OCI-LY1 (cell line): ENCODE measurements around the gene PDE6A.
A peak's percentile ranks its signal among the peaks of the same experiment; 100 is the strongest.

ENCODE experiments used
- H2AFZ ChIP-seq: fragments of 200-600 bp; sonication (generic), shearing (Covaris generic); 2 replicates; pipeline ENCODE4 v1.6.0; 2014; ENCODE audit warnings: antibody characterized with exemption, mild to moderate bottlenecking, low read length
- H3F3A ChIP-seq: fragments of 200-600 bp; sonication (generic), shearing (Covaris generic); 2 replicates; pipeline ENCODE4 v1.6.0; 2014; ENCODE audit warnings: mild to moderate bottlenecking, antibody characterized with exemption, low read length, moderate library complexity; ENCODE audit not compliant: insufficient read depth
- H3K27ac ChIP-seq: fragments of 200-600 bp; sonication (generic); 2 replicates; pipeline ENCODE4 v1.5.1; 2014; ENCODE audit warnings: low read length, mixed run types, mild to moderate bottlenecking, low read depth; ENCODE audit not compliant: poor library complexity, severe bottlenecking
- H3K27me3 ChIP-seq: fragments of 200-600 bp; sonication (generic); 2 replicates; pipeline ENCODE4 v1.6.0; 2014; ENCODE audit warnings: antibody characterized with exemption, mild to moderate bottlenecking, low read length, moderate library complexity; ENCODE audit not compliant: insufficient read depth
- H3K36me3 ChIP-seq: fragments of 200-600 bp; sonication (generic); 2 replicates; pipeline ENCODE4 v1.6.1; 2014; ENCODE audit warnings: mild to moderate bottlenecking, antibody characterized with exemption, low read length, moderate library complexity, mixed read lengths; ENCODE audit not compliant: insufficient read depth
- H3K4me1 ChIP-seq: fragments of 200-600 bp; sonication (generic); 2 replicates; pipeline ENCODE4 v1.5.1; 2014; ENCODE audit warnings: mild to moderate bottlenecking, low read length, moderate library complexity; ENCODE audit not compliant: insufficient read depth, severe bottlenecking
- H3K4me2 ChIP-seq: fragments of 200-600 bp; sonication (generic), shearing (Covaris generic); 2 replicates; pipeline ENCODE4 v1.6.1; 2014; ENCODE audit warnings: low read length
- H3K4me3 ChIP-seq: fragments of 200-600 bp; sonication (generic); 2 replicates; pipeline ENCODE4 v1.5.1; 2014; ENCODE audit warnings: low read length, low read depth, mild to moderate bottlenecking, mixed read lengths; ENCODE audit not compliant: poor library complexity, severe bottlenecking
- H3K79me2 ChIP-seq: fragments of 200-600 bp; shearing (Covaris generic); 2 replicates; pipeline ENCODE4 v1.6.1; 2016; ENCODE audit warnings: mixed run types, low read length, mixed read lengths; ENCODE audit not compliant: insufficient read depth
- H3K9ac ChIP-seq: fragments of 200-600 bp; sonication (generic), shearing (Covaris generic); 2 replicates; pipeline ENCODE4 v1.6.1; 2014; ENCODE audit warnings: mild to moderate bottlenecking, low read length, mixed read lengths
- H3K9me2 ChIP-seq: fragments of 200-600 bp; sonication (generic), shearing (Covaris generic); 2 replicates; pipeline ENCODE4 v1.6.1; 2014; ENCODE audit warnings: low read depth, mild to moderate bottlenecking, low read length, mixed read lengths
- H3K9me3 ChIP-seq: fragments of 200-600 bp; shearing (Covaris generic); 2 replicates; pipeline ENCODE4 v1.6.1; 2014; ENCODE audit warnings: low read length, mixed read lengths
- H4K20me1 ChIP-seq: fragments of 200-600 bp; sonication (generic), shearing (Covaris generic); 2 replicates; pipeline ENCODE4 v1.6.0; 2016; ENCODE audit warnings: mild to moderate bottlenecking, low read length; ENCODE audit not compliant: insufficient read depth
- EZH2 ChIP-seq: fragments of 200-600 bp; sonication (generic), shearing (Covaris generic); IDR thresholded peaks from 2 replicates; pipeline ENCODE4 v1.8.0; 2017; ENCODE audit warnings: borderline replicate concordance, mixed run types, mild to moderate bottlenecking, antibody characterized with exemption, low read length, moderate library complexity, mixed read lengths
- TF ChIP-seq, protein P1 (sequence below): fragments of 200-600 bp; sonication (generic), shearing (Covaris generic); IDR thresholded peaks from 2 replicates; pipeline ENCODE4 v1.5.1; 2017; ENCODE audit warnings: mild to moderate bottlenecking, antibody characterized with exemption, low read length, moderate library complexity, mixed read lengths

PDE6A gene

DNA sequence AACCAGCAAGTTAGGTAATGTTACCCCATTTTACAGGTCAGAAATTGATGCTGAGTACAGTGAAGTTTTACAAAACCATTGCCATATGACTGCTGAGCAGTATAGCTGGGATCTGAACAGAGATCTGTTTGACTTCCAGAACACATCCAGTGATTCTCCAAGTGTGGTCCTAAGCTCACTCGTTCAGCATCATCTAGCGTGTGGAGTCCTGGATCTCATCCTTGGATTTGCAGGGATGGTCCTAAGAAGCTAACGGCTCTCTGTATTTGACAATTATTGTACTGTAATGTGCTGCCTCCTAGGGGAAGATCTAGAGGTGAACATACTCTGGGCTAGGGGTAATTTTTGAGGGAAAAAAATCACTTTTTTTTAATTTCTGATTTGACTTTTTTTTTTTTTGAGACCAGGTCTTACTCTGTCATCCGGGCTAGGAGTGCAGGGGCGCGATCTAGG, 17.4 kb upstream of the PDE6A start:
- H3K27ac ChIP-seq: peak overlapping the region; percentile 29
- H3K9me3 ChIP-seq: no peaks in the 10 kb centered on the region
- H3F3A ChIP-seq: no peaks in the 10 kb centered on the region
- H2AFZ ChIP-seq: no peak overlapping the region
- H3K79me2 ChIP-seq: no peaks in the 10 kb centered on the region
- no peaks in the 10 kb centered on the region for H3K9me2 ChIP-seq
- no peaks in the 10 kb centered on the region for H4K20me1 ChIP-seq
- H3K4me2 ChIP-seq: peak overlapping the region; percentile 74
- H3K9ac ChIP-seq: no peak overlapping the region; the same call in 1 of the 2 replicates
- no peak for TF ChIP-seq EZH2
- TF ChIP-seq, protein P1, sequence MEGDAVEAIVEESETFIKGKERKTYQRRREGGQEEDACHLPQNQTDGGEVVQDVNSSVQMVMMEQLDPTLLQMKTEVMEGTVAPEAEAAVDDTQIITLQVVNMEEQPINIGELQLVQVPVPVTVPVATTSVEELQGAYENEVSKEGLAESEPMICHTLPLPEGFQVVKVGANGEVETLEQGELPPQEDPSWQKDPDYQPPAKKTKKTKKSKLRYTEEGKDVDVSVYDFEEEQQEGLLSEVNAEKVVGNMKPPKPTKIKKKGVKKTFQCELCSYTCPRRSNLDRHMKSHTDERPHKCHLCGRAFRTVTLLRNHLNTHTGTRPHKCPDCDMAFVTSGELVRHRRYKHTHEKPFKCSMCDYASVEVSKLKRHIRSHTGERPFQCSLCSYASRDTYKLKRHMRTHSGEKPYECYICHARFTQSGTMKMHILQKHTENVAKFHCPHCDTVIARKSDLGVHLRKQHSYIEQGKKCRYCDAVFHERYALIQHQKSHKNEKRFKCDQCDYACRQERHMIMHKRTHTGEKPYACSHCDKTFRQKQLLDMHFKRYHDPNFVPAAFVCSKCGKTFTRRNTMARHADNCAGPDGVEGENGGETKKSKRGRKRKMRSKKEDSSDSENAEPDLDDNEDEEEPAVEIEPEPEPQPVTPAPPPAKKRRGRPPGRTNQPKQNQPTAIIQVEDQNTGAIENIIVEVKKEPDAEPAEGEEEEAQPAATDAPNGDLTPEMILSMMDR: peak; percentile 72
- H3K27me3 ChIP-seq: no peaks in the 10 kb centered on the region
- no peaks in the 10 kb centered on the region for H3K36me3 ChIP-seq
- peaks cover 24% of the 10 kb centered on the region for H3K4me1 ChIP-seq
- H3K4me3 ChIP-seq: no peak overlapping the region

DNA sequence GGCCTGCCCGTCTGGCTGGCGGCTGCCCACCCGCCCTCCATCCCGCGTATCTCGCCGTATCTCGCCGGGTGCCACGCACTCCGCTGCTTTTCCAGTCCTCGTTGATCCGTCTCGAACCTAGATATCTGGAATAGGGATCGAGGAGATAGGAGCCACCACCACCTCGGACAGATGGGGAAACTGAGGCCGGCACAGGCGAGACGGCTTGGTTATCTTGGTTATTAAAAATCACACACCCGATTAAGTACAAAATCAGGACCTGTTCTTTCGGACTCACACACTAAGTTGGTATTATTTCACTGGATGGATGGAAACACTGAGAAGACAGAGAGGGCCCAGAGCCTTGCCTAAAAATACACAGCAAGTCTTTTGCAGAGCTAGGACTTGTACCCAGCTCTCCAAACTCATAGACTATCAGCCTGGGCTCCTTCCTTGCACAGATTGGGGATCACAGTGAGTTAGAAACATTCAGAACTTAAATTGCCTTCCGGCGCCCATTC, 16.6 kb upstream of the PDE6A start:
- no peaks in the 10 kb centered on the region for H3K9me2 ChIP-seq
- peaks cover 24% of the 10 kb centered on the region for H3K4me1 ChIP-seq
- H3K4me2 ChIP-seq: peak overlapping the region; percentile 74
- H3K9ac ChIP-seq: peak overlapping the region; percentile 66
- no peaks in the 10 kb centered on the region for H3K9me3 ChIP-seq
- H3F3A ChIP-seq: no peaks in the 10 kb centered on the region
- no peaks in the 10 kb centered on the region for H4K20me1 ChIP-seq
- H3K4me3 ChIP-seq: peak overlapping the region; percentile 74
- H3K27me3 ChIP-seq: no peaks in the 10 kb centered on the region
- H3K36me3 ChIP-seq: no peaks in the 10 kb centered on the region
- H2AFZ ChIP-seq: no peak overlapping the region
- no peak overlapping the region for H3K27ac ChIP-seq
- no peaks in the 10 kb centered on the region for H3K79me2 ChIP-seq
- no peak for TF ChIP-seq EZH2
- TF ChIP-seq, protein P1: no peak

DNA sequence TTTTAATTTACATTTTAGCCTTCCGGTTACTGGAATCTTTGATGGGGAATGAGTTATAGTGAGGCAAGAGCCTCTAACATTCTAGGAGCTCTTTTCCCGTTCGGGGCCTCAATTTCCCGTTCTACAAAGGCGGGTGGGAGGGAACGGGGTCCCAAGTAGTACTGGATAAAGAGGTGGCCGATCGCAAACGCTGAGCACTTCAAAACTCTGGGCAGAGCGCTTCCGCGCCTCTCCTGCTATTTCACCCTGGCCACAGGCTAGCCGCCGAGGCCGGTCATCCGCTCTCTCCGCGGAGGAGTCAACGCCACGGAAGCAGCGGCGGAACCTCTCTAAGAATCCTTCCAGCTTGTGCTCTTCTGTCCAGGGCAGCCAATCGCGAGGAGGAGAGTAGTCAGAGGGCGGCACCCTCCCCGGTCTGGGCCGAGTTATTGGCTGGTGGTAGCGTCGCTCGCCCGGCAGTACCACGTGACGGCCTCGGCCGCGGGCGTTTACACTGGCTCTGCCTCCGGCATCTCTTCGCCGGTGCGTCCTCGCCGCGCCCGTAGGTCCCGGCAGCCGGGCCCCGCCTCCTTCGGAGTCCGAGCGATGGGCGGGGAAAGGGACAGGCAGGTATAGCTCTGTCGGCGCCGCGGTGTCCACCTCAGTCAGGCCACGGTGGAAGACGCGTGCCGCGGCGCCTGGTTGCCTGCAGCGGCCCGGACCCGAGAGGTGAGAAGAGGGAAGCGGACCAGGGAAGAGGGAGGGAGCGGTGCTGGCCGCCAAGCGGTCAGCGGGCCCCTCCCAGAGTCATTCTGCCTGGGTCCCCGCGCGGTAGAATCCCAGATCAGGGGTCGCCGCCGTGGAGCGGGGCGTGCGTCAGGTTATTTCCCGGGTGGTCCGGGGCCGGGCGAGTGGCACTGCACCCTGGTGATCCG, 15.9 kb upstream of the PDE6A start, which contains the start of gene SLC26A2:
Gene SLC26A2, plus strand, starts transcription at position 487 of the 914 bp plus-strand sequence. CDS start 16,895 bp downstream, outside the sequence.
- TF ChIP-seq EZH2: no peak
- TF ChIP-seq, protein P1: no peak
- peak within 1 kb of the TSS; percentile 66 for H3K9ac ChIP-seq
- peak within 1 kb of the TSS; percentile 74 for H3K4me3 ChIP-seq
- peak within 1 kb of the TSS; percentile 71; the same call in 1 of the 2 replicates for H2AFZ ChIP-seq
- no peaks in the 10 kb centered on the region for H3K36me3 ChIP-seq
- peaks cover 24% of the 10 kb centered on the region for H3K4me1 ChIP-seq
- no peaks in the 10 kb centered on the region for H4K20me1 ChIP-seq
- H3K27me3 ChIP-seq: no peaks in the 10 kb centered on the region
- no peaks in the 10 kb centered on the region for H3K9me3 ChIP-seq
- no peaks in the 10 kb centered on the region for H3F3A ChIP-seq
- H3K4me2 ChIP-seq: peak within 1 kb of the TSS; percentile 74
- H3K27ac ChIP-seq: no peak within 1 kb of the TSS
- no peaks in the 10 kb centered on the region for H3K79me2 ChIP-seq
- H3K9me2 ChIP-seq: no peaks in the 10 kb centered on the region
